CD4-positive, alpha-beta T cell treated with Interferon alpha-2 for 1 hour (primary cell): ENCODE data around the gene DAB1.
"Not testable (repeated sequence)": the region's sequence is repeated elsewhere in the genome, so short reads cannot be mapped to it uniquely, and the experiment has no call there.

Source experiments
- DNase-seq, 2 donors: peaks; one replicate each; pipeline ENCODE4 v3.0.0-alpha.2; 2020 to 2022

Gene DAB1

GRCh38 chr1:57111175-57111574 is 312.7 kb downstream of the DAB1 start:
- no peak for DNase-seq

- DNase-seq: no peak
These were observed 314.0 kb downstream of the DAB1 start for GRCh38 chr1:57109883-57110282.

GRCh38 chr1:57109247-57109646 is 314.6 kb downstream of the DAB1 start:
- DNase-seq: no peak

- no peak for DNase-seq
These were observed 317.6 kb downstream of the DAB1 start for GRCh38 chr1:57106296-57106695.

- DNase-seq: no peak
These were observed 321.1 kb downstream of the DAB1 start for GRCh38 chr1:57102561-57103326.

- no peak for DNase-seq
These were observed 322.7 kb downstream of the DAB1 start for GRCh38 chr1:57101209-57101608.

- no peak for DNase-seq
These were observed 329.1 kb downstream of the DAB1 start for GRCh38 chr1:57094749-57095148.

- DNase-seq: no peak
These were observed 330.7 kb downstream of the DAB1 start for GRCh38 chr1:57093122-57093521.

- no peak for DNase-seq
These were observed 332.2 kb downstream of the DAB1 start for GRCh38 chr1:57091642-57092041.

GRCh38 chr1:57089855-57090254 is 334.0 kb downstream of the DAB1 start:
- no peak for DNase-seq

GRCh38 chr1:57089221-57089620 is 334.6 kb downstream of the DAB1 start:
- DNase-seq: no peak

GRCh38 chr1:57088653-57089052 is 335.2 kb downstream of the DAB1 start:
- no peak for DNase-seq

- DNase-seq: not testable (repeated sequence)
These were observed 336.2 kb downstream of the DAB1 start for GRCh38 chr1:57087660-57088059.

- no peak for DNase-seq
These were observed 337.7 kb downstream of the DAB1 start for GRCh38 chr1:57086154-57086553.

- no peak for DNase-seq
These were observed 339.2 kb downstream of the DAB1 start for GRCh38 chr1:57084701-57085100.

- no peak for DNase-seq
These were observed 341.0 kb downstream of the DAB1 start for GRCh38 chr1:57082711-57083439.

- no peak for DNase-seq
These were observed 344.3 kb downstream of the DAB1 start for GRCh38 chr1:57079454-57080157.

- DNase-seq: no peak
These were observed 351.3 kb downstream of the DAB1 start for GRCh38 chr1:57072401-57073110.

- DNase-seq: no peak
These were observed 356.0 kb downstream of the DAB1 start for GRCh38 chr1:57067863-57068262.

- no peak for DNase-seq
These were observed 356.8 kb downstream of the DAB1 start for GRCh38 chr1:57066980-57067610.

- no peak for DNase-seq
These were observed 358.4 kb downstream of the DAB1 start for GRCh38 chr1:57065442-57065841.

GRCh38 chr1:57064379-57065140 is 359.3 kb downstream of the DAB1 start:
- DNase-seq: no peak
